LoVo (cell line): Measurements from ENCODE around the gene RAB34.
"Not testable (repeated sequence)": the region's sequence is repeated elsewhere in the genome, so short reads cannot be mapped to it uniquely, and the experiment has no call there.

Experiments used
- DNase-seq: peaks from one replicate; pipeline ENCODE4 v3.0.0-alpha.2; 2016; ENCODE audit warnings: low spot score

The RAB34 gene

DNA sequence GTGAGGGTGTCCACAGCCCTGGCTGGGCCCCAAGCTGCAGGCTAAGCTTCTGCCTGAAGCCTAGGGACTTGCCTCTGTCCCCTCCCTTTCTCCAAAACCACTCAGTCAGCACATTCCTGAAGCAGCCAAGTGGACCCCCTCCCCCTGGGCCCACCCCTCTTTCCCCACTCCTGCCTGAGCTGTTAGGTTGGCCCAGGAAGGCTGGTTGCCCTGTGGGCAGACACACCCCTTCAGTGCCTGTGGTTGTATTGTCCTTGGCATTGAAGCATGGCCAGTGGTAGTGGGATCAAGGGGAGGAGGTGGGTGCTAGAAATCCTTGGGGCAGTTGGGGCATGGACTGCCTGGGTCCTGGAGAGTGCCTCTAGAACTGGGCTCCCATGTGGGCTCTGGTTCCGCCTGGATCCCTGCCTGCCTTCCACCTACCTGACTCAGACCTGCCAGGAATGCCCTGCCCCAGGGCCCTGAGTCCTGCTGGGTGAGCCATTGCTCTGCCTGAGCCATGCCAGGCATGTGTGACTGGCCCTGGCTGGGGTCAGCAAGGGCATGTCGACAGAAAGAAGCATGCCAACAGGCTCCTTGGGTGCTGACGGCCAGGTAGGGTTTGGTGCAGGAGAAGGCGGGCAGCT, 28.2 kb upstream of the RAB34 start:
- peak; percentile 56 for DNase-seq

DNA sequence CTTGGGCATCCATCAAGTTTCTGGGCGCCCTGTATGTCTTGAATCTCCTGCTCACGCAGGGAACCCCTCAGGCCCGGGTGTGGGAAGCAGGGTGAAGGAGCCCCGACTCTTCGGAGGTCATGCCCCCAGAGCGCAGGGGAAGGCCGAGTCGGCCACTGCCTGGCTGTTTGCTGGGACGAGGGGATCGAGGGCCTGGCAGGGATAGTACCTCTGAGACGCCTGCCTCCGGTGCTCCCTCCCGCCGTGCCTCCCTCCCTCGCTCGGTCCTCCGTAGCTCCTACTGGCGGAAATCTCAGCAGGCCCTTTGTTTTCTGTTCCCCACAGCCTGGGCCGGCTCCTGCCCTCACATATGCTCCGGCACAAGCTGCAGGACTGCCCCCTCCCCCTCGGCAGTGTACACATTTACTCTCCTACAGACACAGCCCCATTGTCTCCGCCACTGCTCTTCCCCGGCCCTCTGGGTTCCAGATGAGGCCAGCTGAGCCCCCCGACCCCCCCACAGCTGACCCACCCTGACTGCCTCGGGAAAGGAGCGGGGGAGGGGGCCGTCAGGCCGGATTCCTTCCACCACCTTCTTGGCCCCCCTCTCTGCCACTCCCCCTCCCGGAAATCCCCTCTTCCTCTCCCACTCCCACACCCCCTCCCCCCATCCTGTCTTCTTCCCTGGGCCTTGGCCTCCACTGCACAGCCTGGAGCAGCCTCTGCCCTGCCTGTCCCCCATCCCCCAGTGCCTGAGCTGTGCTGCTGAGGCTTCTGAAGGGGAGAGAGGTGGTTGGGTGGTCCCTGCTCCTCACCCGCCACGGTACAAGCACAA, 27.5 kb upstream of the RAB34 start:
- no peak for DNase-seq

DNA sequence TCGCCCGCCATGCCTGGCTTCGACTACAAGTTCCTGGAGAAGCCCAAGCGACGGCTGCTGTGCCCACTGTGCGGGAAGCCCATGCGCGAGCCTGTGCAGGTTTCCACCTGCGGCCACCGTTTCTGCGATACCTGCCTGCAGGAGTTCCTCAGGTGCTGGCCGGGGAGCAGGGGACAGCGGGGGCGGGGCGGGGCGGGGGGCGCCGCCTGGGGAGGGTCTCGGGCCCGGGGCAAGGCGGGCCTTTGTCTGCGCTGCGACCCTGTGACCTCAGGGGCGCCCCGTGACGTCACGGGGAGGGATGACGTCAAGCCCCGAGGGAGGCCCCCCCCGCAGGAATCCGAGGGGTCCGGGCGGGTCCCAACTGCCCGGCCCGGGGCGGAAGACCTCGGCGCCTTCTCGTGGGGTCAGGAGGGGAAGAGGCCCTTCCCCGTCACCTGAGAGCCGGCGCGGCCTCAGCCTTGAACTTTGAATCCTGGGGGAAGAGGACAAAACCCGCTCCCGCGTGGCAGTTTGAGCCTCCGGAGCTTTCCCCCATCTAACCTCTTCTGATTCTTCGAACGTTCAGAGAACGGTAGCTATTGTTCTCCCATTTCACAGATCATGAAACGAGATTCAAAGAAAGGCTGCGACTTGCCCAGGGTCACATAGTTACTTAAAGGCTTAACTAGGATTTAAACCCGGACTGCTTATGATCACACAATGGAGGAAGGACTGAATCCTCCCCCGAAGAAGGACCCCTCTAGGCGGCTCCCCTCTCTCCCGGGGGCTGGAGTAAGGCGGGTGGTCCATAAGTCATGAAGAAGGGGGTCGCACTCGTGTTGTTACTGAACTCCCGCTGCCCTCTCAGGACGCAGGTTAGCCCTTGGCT, 26.7 kb upstream of the RAB34 start:
- DNase-seq = peak; percentile 47

DNA sequence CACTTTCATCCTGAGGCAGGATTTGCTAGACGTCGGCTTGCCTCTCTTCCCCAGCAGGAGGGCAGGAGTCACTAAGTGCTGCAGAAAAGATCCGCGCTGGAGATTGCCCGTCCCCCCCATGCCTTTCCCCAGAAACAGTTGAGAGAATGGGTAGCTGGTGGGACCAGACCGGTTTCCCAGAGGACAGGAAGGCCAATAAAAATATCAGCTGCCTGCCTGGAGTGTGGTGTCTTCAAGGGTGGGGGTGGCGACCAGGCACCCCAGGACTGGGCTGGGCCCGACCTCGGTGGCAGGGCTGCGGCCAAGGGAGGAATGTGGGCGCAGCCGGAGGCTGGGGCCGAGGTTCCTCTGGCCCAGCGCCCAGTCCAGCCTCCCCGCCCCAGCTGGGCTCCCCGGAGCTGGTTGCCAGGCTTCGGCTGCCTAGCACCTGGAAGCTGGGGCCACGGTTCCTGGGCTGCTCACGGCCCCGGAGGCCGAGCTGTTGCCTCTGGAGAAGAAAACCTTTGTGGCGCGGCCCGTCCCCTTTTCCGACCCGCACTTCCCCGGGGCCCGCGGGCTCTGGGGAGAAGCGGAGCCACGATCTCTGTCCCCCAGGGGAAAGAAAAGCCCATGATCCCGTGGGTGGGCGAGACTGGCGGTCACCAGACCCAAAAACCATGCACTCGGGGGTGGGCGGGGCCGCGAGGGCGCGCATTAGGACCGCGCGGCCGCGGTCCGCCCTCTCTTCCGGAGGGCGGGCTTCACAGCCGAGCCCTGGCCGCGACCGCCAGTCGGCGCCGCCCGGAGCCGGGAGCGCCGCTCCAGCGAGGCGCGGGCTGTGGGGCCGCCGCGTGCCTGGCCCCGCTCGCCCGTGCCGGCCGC, 25.8 kb upstream of the RAB34 start, which contains the start of gene TRAF4:
Gene TRAF4 (plus strand): TSS at position 769 of the 861 bp plus-strand sequence. CDS start 102 bp downstream, outside the sequence.
- DNase-seq = peak; percentile 89

DNA sequence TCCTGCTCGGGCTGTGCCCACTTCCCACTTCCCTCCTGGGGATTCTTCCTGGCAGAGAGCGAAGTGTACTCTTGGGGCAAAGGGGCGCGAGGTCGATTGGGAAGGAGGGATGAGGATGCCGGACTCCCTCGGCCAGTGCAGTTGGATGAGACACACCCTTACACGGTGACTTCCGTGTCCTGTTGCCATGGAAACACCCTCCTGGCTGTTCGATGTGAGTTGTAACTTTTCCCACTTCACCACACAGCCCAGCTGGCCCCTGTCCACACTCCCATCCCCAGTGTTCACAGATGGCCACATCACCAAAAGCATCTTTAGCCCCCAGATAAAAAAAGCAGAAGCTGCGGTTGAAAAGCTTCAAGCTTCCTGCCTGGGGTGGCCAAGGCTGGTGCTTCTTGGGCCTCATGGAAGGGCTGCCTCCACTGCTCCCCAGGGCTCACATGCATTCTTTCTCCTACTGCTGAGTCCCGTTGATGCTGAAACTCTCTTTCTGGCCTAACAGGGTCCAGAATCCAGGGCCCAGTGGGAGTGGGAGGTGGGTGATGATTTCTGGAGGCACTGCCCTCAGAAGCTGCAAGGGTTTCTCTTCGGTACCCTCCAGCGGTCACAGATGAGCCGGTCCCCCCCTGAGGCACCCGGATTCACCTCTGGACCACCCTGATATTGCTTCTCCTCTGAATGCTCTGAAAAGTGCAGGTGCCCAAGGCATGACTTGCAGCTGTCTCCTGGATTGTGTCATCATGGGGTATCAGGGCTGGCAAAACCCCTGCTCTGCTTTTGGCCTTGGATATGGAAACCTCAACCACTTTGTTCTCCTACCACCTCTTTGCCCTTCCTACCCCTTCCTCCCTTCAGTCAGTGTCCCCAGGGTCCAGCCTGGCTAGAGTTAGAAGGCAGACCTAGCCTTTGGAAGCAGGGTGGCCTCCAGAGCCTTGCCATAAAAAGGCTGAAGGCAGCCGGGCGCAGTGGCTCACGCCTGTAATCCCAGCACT, 24.0 kb upstream of the RAB34 start:
- no peak for DNase-seq

DNA sequence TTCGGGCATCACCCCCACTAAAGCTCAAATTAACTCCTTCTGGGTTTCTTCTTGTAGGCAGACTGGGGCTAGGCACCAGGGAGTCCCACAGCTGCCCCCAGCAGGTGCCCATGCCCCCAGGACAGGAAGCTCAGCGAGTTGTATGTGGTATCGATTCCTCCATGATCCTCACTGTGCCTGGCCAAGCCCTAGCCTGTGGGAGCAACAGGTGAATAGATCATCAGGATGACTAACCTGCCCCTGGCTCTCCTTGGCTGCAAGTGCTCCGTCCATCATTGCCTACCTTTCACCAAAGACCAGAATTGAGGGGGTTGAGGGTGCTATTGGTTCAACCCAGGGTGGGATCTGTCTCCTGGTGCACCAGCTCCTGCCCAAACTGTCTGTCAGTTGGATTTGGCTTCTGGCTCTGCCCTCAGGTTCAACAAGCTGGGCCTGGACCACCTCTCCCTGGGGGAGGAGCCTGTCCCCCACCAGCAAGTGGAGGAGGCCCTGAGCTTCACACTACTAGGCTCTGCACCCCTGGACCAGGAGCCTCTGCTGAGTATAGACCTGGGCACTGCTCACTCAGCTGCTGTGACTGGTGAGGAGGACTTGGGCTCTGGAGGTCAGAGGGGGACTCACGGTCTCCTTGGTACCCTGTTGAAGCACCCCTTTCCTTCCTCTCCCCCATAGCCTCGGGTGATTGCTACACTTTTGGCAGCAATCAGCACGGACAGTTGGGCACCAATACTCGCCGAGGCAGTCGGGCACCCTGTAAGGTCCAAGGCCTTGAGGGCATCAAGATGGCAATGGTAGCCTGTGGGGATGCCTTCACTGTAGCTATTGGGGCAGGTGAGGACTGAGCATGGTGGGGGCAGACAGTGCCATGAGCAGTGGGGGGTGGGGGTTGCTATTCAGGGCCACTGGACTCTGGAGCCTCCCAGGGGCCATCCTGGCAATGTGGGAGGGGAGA, 23.0 kb upstream of the RAB34 start:
- DNase-seq = no peak

DNA sequence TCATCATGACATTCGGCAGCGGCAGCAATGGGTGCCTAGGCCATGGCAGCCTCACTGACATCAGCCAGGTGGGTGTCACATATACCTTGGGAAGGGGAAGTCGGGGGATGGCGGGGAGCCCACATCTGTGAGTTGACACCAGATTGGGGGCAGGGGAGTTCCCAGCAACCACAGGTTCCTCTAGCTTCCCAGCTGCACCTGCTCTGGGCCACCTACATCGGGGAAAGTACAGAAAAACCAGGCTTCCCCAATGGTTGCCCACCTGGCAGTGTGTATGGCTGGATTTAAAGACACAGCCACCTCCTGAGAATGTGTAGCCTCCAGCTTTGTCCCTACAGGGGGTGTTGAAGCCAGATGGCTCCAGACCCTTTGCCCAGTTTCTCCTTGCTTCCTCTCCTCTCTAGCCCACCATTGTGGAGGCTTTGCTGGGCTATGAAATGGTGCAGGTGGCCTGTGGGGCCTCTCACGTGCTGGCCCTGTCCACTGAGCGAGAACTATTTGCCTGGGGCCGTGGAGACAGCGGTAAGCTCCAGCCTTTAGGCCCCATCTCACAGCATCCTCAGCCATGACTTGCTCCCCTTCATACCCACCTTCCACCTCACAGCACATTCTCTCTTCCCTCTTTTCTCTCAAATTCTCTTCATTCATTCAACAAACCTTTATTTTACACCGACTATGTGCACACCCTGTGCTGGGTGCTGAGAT, 21.2 kb upstream of the RAB34 start:
- DNase-seq = no peak

DNA sequence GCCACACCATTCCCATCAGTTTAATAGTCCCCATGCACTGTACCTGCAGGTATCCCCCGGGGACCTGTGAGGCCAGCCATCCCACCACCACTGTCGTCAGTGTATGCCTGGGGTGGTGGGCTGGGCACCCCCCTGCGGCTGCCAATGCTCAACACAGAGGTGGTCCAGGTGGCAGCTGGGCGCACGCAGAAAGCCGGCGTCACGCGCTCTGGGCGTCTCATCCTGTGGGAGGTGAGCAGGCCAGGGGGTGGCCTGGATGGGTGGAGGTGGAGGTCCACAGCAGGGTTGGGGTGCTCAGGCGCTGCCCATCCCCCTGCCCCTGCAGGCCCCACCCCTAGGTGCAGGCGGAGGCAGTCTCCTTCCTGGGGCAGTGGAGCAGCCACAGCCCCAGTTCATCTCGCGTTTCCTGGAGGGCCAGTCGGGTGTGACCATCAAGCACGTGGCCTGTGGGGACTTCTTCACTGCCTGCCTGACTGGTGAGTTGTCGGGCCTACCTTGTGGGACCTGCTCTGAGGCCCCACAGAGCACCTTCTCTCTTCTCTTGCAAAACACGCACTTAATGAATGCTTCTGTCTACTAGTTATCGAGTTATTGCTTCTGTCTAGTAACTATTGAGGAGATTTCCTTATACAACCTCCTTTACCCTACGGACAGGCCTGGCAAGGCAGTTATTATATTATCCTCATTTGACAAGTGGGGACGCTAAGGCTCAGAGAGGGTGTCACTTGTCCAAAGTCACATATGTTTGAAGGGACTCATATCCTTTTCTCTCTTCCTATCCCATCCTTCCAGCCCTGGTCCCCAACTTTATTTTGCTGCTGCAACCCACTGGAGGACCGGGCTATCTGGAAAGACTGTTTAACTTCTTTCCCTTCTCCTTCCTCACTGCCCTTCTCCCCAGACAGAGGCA, 20.4 kb upstream of the RAB34 start:
- no peak for DNase-seq

DNA sequence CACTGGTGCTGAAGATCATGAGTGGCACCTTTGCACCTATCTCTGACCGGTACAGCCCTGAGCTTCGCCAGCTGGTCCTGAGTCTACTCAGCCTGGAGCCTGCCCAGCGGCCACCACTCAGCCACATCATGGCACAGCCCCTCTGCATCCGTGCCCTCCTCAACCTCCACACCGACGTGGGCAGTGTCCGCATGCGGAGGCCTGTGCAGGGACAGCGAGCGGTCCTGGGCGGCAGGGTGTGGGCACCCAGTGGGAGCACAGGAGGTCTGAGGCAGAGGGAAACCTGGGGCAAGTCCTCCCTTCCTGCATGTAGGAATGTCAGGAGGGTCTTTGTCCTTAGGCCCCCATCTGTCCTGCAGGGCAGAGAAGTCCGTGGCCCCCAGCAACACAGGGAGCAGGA, 19.6 kb upstream of the RAB34 start:
- DNase-seq = no peak

DNA sequence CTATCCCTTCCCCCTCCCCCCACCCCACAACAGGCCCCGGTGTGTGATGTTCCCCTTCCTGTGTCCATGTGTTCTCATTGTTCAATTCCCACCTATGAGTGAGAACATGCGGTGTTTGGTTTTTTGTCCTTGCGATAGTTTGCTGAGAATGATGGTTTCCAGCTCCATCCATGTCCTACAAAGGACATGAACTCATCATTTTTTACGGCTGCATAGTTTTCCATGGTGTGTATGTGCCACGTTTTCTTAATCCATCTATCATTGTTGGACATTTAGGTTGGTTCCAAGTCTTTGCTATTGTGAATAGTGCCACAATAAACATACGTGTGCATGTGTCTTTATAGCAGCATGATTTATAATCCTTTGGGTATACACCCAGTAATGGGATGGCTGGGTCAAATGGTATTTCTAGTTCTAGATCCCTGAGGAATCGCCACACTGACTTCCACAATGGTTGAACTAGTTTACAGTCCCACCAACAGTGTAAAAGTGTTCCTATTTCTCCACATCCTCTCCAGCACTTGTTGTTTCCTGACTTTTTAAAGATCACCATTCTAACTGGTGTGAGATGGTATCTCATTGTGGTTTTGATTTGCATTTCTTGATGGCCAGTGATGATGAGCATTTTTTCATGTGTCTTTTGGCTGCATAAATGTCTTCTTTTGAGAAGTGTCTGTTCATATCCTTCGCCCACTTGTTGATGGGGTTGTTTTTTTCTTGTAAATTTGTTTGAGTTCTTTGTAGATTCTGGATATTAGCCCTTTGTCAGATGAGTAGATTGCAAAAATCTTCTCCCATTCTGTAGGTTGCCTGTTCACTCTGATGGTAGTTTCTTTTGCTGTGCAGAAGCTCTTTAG, 18.5 kb upstream of the RAB34 start:
- not testable (repeated sequence) for DNase-seq

DNA sequence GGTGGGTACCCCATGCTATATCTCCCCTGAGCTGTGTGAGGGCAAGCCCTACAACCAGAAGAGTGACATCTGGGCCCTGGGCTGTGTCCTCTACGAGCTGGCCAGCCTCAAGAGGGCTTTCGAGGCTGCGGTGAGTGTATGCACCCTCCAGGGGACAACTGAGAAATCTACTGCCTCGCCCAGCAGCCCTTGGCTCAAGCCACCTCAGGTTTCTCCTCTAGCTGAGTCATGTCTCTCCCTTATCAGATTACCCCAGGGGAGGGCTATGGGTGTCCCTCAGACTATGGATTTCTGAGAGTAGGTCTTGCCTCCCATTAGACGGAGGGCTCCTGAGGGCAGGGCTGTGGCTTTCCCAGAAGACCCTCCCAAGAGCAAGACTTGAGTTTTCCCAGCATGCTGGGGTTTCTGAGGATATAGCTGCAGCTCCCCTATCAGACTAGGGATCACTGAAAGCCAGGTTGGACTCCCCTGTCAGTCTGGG, 17.6 kb upstream of the RAB34 start:
- no peak for DNase-seq

DNA sequence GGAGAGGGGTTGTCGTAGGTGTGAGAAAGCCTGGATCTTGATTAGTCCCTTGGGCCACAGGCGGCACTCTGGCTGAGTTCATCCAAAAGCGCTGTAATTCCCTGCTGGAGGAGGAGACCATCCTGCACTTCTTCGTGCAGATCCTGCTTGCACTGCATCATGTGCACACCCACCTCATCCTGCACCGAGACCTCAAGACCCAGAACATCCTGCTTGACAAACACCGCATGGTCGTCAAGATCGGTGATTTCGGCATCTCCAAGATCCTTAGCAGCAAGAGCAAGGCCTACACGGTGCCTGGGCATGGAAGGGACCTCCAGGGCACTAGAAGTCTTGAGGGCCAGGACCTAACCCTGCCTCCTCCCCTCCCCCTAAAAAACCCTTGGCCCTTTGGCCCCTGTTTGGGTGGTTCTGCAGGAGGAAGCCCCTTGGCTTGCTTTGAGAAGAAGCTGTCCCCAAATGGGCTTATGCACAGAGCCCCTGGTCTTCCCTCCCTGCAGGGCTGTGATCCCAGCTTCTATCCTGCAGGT, 17.1 kb upstream of the RAB34 start:
- no peak for DNase-seq

DNA sequence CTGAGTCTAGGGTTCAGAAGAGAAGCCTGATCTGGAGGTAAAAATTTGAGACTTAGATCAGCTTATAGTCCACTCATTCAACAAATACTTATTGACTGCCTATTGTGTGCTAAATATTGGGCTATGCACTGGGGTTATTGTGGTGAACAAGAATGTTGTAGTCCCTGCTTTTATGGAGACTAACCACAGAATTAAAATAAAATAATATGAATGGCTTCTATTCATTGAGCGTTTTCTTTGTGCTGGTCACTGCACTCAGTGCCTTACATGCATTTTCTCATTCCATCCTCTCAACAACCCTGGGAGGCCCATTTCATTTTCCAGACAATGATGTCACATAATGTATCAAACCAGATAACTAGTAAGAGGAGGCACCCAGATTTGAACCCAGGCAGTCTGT, 15.7 kb upstream of the RAB34 start:
- DNase-seq = no peak

DNA sequence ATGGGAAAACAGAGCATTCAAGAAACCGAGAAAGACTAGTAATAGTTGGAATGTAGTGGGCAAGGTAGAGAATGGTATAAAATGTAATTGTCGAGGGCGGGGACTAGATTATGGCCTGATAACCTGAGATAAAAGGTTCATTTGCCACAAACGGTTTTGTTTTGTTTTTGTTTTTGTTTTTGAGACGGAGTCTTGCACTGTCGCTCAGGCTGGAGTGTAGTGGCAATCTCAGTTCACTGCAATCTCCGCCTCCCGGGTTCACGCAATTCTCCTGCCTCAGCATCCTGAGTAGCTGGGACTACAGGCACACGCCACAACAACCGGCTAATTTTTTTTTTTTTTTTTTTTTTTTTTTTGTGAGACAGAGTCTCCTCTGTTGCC, 12.3 kb upstream of the RAB34 start:
- no peak for DNase-seq

DNA sequence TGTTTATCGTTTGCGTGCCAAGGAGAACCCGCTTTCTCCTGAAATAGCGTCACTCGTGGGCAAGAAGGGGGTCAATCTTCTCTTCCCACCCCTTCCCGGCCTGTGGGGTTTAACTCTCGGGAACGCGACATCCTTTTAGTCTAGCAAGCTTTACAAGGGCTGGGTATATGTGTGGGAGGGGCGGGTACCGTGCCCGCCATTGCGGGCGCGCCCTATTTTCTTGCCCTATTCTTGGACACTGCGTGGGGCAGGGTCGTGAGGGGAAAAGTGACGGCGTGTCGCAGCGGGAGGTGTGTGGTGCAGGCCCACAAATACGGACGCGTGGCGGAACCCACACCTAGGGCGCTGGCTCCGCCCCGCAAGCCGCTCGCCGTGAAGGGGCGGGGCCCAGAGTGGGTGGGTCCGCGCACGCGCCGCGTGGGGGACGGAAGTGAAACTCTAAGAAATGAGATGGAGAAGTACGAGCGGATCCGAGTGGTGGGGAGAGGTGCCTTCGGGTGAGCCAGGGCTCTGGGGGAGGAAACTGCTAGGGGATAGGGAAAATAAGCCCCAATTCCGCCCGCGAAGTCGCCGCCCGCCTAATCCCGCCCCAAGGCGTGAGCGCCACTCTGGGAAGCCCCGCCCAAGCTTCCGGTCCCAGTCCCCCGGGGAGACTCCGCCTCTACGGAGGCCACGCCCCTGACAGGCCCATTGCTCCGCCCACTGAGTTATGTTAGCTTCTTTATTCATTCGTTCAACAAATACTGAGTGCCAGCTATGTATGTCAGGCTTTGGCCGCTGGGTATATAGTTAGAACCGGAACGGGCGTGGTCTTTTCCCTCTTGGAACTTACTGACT, 10.9 kb upstream of the RAB34 start, which contains the start of gene NEK8:
Gene NEK8 (plus strand): TSS at position 425 of the 837 bp plus-strand sequence. CDS start 26 bp downstream, at position 451.
- DNase-seq = peak; percentile 96
